HCT116 (cell line): ENCODE data around the gene VMA21. TPM values are rescaled to one million over a fixed set of nuclear protein-coding genes. Genes with fewer than 3 reads are reported as not detected.

Experiments
- ATAC-seq: fragments of 200-7000 bp; cut with Tn5 transposase; 2 replicates; pipeline ENCODE4 v1.9.1; 2020; ENCODE audit warnings: mild to moderate bottlenecking, moderate library complexity
- BruUV-seq: library from RNA; stranded (reverse); fragments of 400-500 nt; replicated peaks from 2 replicates; lab custom pipeline; 2021; lab: Mats Ljungman, UMichigan
- CTCF ChIA-PET: fragments of 300-600 bp; sonication (Branson Sonifier 250); formaldehyde crosslinking; loops from one replicate; lab custom pipeline; 2021; ENCODE audit warnings: antibody characterized with exemption; lab: Charles Lee
- POLR2A ChIA-PET: fragments of 300-600, 350-600 bp; sonication (Branson Sonifier 250); formaldehyde crosslinking; loops from one replicate; lab custom pipeline; 2021; ENCODE audit warnings: antibody characterized with exemption; lab: Charles Lee
- RAD21 ChIA-PET, 2 experiments: fragments of 300-600 bp; sonication (Branson Sonifier 250); formaldehyde crosslinking; loops; one replicate each; lab custom pipeline; 2023; ENCODE audit warnings: low total read pairs in 2 of 2; ENCODE audit not compliant: uncharacterized antibody in 2 of 2, unreplicated experiment in 2 of 2, low non-redundant PET in 1 of 2; lab: Charles Lee
- DNase-seq: peaks from one replicate; pipeline ENCODE4 v3.0.0-alpha.2; 2010; ENCODE audit warnings: low read depth, low spot score
- H2AFZ ChIP-seq: fragments of 200-600 bp; shearing (Covaris generic), sonication (generic); 2 replicates; pipeline ENCODE4 v1.6.1; 2017; ENCODE audit warnings: low read depth, mixed run types, mixed read lengths, antibody characterized with exemption, low read length; ENCODE audit not compliant: poor library complexity, severe bottlenecking
- H3K27ac ChIP-seq: 2 replicates; pipeline ENCODE4 v1.5.1; 2012; ENCODE audit warnings: low read depth, low read length
- H3K27me3 ChIP-seq: fragments of 200-600 bp; sonication (generic); 2 replicates; pipeline ENCODE4 v1.6.1; 2016; ENCODE audit warnings: mixed run types, low read length, mixed read lengths; ENCODE audit not compliant: insufficient read depth
- H3K36me3 ChIP-seq, 2 experiments: fragments of 200-500 bp in 1 of 2; fragments of 200-600 bp in 1 of 2; sonication (Bioruptor generic) in 1 of 2; sonication (generic) in 1 of 2; 2 replicates each; pipeline versions ENCODE4 v1.5.1 to v1.6.1; 2014 to 2016; ENCODE audit warnings: low read length in 2 of 2, inconsistent platforms in 1 of 2, mixed read lengths in 1 of 2, mixed run types in 1 of 2; ENCODE audit not compliant: insufficient read depth in 2 of 2, control insufficient read depth in 1 of 2
- H3K4me1 ChIP-seq, 2 experiments: fragments of 200-600 bp in 1 of 2; sonication (generic) in 1 of 2; 2 replicates each; pipeline versions ENCODE4 v1.5.1 to v1.6.1; 2012 to 2017; ENCODE audit warnings: low read length in 2 of 2, inconsistent platforms in 1 of 2, mild to moderate bottlenecking in 1 of 2, mixed read lengths in 1 of 2, mixed run types in 1 of 2, moderate library complexity in 1 of 2; ENCODE audit not compliant: insufficient read depth in 2 of 2, control insufficient read depth in 1 of 2
- H3K4me2 ChIP-seq: fragments of 200-600 bp; sonication (generic); 2 replicates; pipeline ENCODE4 v1.6.1; 2017; ENCODE audit warnings: mixed run types, low read length, mixed read lengths
- H3K4me3 ChIP-seq, 2 experiments: fragments of 200-600 bp in 1 of 2; sonication (generic) in 1 of 2; replicated peaks in 1 of 2; 2 replicates each; pipeline ENCODE4 v1.5.1; 2011 to 2016; ENCODE audit warnings: low read length in 2 of 2, control low read depth in 1 of 2, low read depth in 1 of 2, mild to moderate bottlenecking in 1 of 2, mixed read lengths in 1 of 2, mixed run types in 1 of 2
- H3K79me2 ChIP-seq: fragments of 200-600 bp; sonication (generic); 2 replicates; pipeline ENCODE4 v1.6.1; 2017; ENCODE audit warnings: mild to moderate bottlenecking, mixed run types, low read length, moderate library complexity, mixed read lengths; ENCODE audit not compliant: insufficient read depth
- H3K9ac ChIP-seq: fragments of 200-600 bp; sonication (generic); 2 replicates; pipeline ENCODE4 v1.6.1; 2016; ENCODE audit warnings: low read length, mixed read lengths
- H3K9me2 ChIP-seq: fragments of 200-600 bp; sonication (generic), shearing (Covaris generic); 2 replicates; pipeline ENCODE4 v1.6.1; 2017; ENCODE audit warnings: mixed run types, mild to moderate bottlenecking, moderate library complexity; ENCODE audit not compliant: insufficient read depth
- H3K9me3 ChIP-seq, 2 experiments: fragments of 200-500 bp in 1 of 2; fragments of 200-600 bp in 1 of 2; sonication (Bioruptor generic) in 1 of 2; sonication (generic) in 1 of 2; 2 replicates each; pipeline ENCODE4 v1.6.1; 2014 to 2017; ENCODE audit warnings: low read length in 2 of 2, mixed read lengths in 2 of 2, inconsistent platforms in 1 of 2, low read depth in 1 of 2, mild to moderate bottlenecking in 1 of 2, mixed run types in 1 of 2, moderate library complexity in 1 of 2; ENCODE audit not compliant: control insufficient read depth in 1 of 2, insufficient read depth in 1 of 2
- H4K20me1 ChIP-seq: fragments of 200-600 bp; sonication (generic), shearing (Covaris generic); 2 replicates; pipeline ENCODE4 v1.6.1; 2017; ENCODE audit warnings: mixed run types, mild to moderate bottlenecking, moderate library complexity; ENCODE audit not compliant: insufficient read depth
- EGR1 ChIP-seq: IDR thresholded peaks from 2 replicates; pipeline ENCODE4 v1.6.1; 2012; ENCODE audit warnings: low read depth
- ELF1 ChIP-seq: IDR thresholded peaks from 2 replicates; pipeline ENCODE4 v1.6.1; 2012; ENCODE audit warnings: low read depth, borderline replicate concordance
- EZH2 ChIP-seq: fragments of 200-600 bp; sonication (generic); IDR thresholded peaks from 2 replicates; pipeline ENCODE4 v1.6.1; 2017; ENCODE audit warnings: antibody characterized with exemption, mixed run types
- FOSL1 ChIP-seq: IDR thresholded peaks from 2 replicates; pipeline ENCODE4 v1.6.1; 2012; ENCODE audit warnings: low read depth
- POLR2AphosphoS5 ChIP-seq: IDR thresholded peaks from 2 replicates; pipeline ENCODE4 v1.6.1; 2011; ENCODE audit warnings: mild to moderate bottlenecking, low read depth, low read length, moderate library complexity
- RAD21 ChIP-seq: IDR thresholded peaks from 2 replicates; pipeline ENCODE4 v1.6.1; 2012; ENCODE audit warnings: low read depth, mild to moderate bottlenecking
- SIN3A ChIP-seq: IDR thresholded peaks from 2 replicates; pipeline ENCODE4 v1.6.1; 2012; ENCODE audit warnings: low read depth
- YY1 ChIP-seq: IDR thresholded peaks from 2 replicates; pipeline ENCODE4 v1.6.1; 2011; ENCODE audit warnings: low read length, low read depth, moderate library complexity, mild to moderate bottlenecking; ENCODE audit not compliant: insufficient replicate concordance; ENCODE audit errors: extremely low read depth
- ZFX ChIP-seq: fragments of 450-650 bp; IDR thresholded peaks from 2 replicates; pipeline ENCODE4 v1.6.1; 2017
- ZNF274 ChIP-seq: fragments of 200-500 bp; sonication (Bioruptor generic); IDR thresholded peaks from 2 replicates; pipeline ENCODE4 v1.6.1; 2014; ENCODE audit warnings: mild to moderate bottlenecking, low read depth, low read length, inconsistent platforms
- intact Hi-C: fragments of 100-400 bp; cut with micrococcal nuclease; formaldehyde crosslinking; loops from 2 replicates; pipeline ENCODE4 v1.10.0; 2022
- total RNA-seq: library from RNA; stranded (reverse); gene quantifications from one replicate; pipeline ENCODE4 v1.2.1, GENCODE V29; 2021; ENCODE audit not compliant: unreplicated experiment
- TF ChIP-seq, protein P1 (sequence below), 3 experiments: fragments of 200-600 bp in 1 of 3; sonication (generic) in 1 of 3; IDR thresholded peaks in 2 of 3; conservative IDR thresholded peaks in 1 of 3; 2 replicates each; pipeline ENCODE4 v1.5.1; 2012 to 2017; ENCODE audit warnings: low read depth in 2 of 3, low read length in 2 of 3, antibody characterized with exemption in 1 of 3, borderline replicate concordance in 1 of 3, control low read depth in 1 of 3, mild to moderate bottlenecking in 1 of 3, mixed read lengths in 1 of 3, mixed run types in 1 of 3, moderate library complexity in 1 of 3; ENCODE audit not compliant: insufficient read depth in 1 of 3

VMA21 gene
- total RNA-seq, 1 experiment from 2014 or later = 45.1 TPM

DNA sequence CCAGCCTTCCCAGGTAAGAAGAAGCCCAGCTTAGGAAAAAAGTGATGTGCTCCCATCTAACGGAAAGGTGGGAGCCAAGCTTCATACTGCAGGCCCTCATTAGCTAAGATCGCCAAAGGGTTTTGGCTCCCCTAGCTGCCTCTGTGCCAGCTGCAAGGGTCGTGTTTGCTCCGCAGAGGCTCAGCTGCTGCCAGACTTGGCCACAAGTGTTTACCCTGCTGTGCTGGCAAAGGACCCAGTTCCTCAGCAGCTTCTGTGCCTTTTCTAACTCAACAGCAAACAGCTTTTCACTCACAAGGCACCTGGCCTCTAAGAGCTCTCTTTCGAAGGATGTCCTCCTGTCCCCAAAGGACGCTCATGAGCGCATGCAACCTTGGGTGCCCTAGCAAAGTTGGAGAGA lies 12.2 kb upstream of the VMA21 start:
- intact Hi-C loops = loop anchor here (10.0 kb wide), 1 partner anchor 60 kb away; no protein-coding TSS in a partner anchor
- Histone ChIP-seq H3K9ac (no peak overlapping the region), H3K9me3 (no peaks in the 10 kb centered on the region), H3K27me3 (no peaks in the 10 kb centered on the region), H4K20me1 (no peaks in the 10 kb centered on the region), H3K9me2 (no peaks in the 10 kb centered on the region), H3K79me2 (no peaks in the 10 kb centered on the region), H3K27ac (no peak overlapping the region), H2AFZ (no peak overlapping the region), H3K4me2 (no peak overlapping the region), H3K36me3 (no peaks in the 10 kb centered on the region), H3K4me1 (no peaks in the 10 kb centered on the region), H3K4me3 (no peak overlapping the region)
- ChIA-PET RAD21 (no interaction called here), POLR2A (no interaction called here), CTCF (no interaction called here)
- no peak for DNase-seq
- no TSS peak for BruUV-seq
- no peak for TF ChIP-seq ZNF274
- no peak for TF ChIP-seq ZFX
- TF ChIP-seq, protein P1, sequence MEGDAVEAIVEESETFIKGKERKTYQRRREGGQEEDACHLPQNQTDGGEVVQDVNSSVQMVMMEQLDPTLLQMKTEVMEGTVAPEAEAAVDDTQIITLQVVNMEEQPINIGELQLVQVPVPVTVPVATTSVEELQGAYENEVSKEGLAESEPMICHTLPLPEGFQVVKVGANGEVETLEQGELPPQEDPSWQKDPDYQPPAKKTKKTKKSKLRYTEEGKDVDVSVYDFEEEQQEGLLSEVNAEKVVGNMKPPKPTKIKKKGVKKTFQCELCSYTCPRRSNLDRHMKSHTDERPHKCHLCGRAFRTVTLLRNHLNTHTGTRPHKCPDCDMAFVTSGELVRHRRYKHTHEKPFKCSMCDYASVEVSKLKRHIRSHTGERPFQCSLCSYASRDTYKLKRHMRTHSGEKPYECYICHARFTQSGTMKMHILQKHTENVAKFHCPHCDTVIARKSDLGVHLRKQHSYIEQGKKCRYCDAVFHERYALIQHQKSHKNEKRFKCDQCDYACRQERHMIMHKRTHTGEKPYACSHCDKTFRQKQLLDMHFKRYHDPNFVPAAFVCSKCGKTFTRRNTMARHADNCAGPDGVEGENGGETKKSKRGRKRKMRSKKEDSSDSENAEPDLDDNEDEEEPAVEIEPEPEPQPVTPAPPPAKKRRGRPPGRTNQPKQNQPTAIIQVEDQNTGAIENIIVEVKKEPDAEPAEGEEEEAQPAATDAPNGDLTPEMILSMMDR (IDR thresholded peaks at IDR 0.05 in 2 of 3, conservative IDR thresholded peaks at IDR 0.05 in 1 of 3; ENCODE audit: borderline replicate concordance in 1 of 3, insufficient read depth in 1 of 3, low read depth in 2 of 3, low read length in 2 of 3) = no peak
- no peak for TF ChIP-seq YY1
- no peak for TF ChIP-seq FOSL1
- TF ChIP-seq ELF1 = no peak
- no peak for TF ChIP-seq EZH2
- no peak for TF ChIP-seq POLR2AphosphoS5
- no peak for TF ChIP-seq EGR1
- no peak for TF ChIP-seq RAD21
- no peak for TF ChIP-seq SIN3A
- no peak for ATAC-seq
